ENCODE measurements around the gene SERPINA5. TPM values are rescaled to one million over a fixed set of nuclear protein-coding genes. Genes with fewer than 3 reads are reported as not detected.

Gene SERPINA5
- total and polyA plus RNA-seq, 2 of the 8 experiments (the other 6 are each of a cell fraction or from before 2014, with no cell fraction given), result 1.8 to 1.9 TPM

- TF ChIP-seq CHD7 (IDR thresholded peaks at IDR 0.05; ENCODE audit: insufficient replicate concordance, low read length) (no peak), USF2 (IDR thresholded peaks at IDR 0.05; ENCODE audit: low read length) (no peak), NANOG (IDR thresholded peaks at IDR 0.05; ENCODE audit: insufficient read depth, low read depth, low read length, poor library complexity, severe bottlenecking) (no peak), ATF3 (IDR thresholded peaks at IDR 0.05; ENCODE audit: insufficient read depth, low read depth, low read length) (no peak), NRF1 (IDR thresholded peaks at IDR 0.05; ENCODE audit: low read depth, low read length) (no peak)
Measured at GRCh38 chr14:94624537-94625352, 43.5 kb downstream of the SERPINA5 start (continued).

Data from H1 (cell line).